Left lobe of liver (tissue), 2 donors: Measurements from ENCODE around the gene STX11. TPM values are rescaled to one million over a fixed set of nuclear protein-coding genes. Genes with fewer than 3 reads are reported as not detected.
"Not testable (repeated sequence)": the region's sequence is repeated elsewhere in the genome, so short reads cannot be mapped to it uniquely, and the experiment has no call there.

Experiments
- ATAC-seq: fragments of 200-7000 bp; cut with Tn5 transposase; one replicate; pipeline ENCODE4 v1.9.1; 2020; ENCODE audit warnings: mild to moderate bottlenecking, moderate library complexity
- DNase-seq: peaks from one replicate; pipeline ENCODE4 v3.0.0-alpha.2; 2020; ENCODE audit warnings: low spot score
- total RNA-seq: library from RNA; stranded (reverse); gene quantifications from one replicate; pipeline ENCODE4 v1.2.1, GENCODE V29; 2021
- donor health status: DM: no; HTN: no; CAD: no; lungs with moderate emphysema.
- donor health status: DM: no; HTN: yes; CAD: no.

Gene STX11
- total RNA-seq, 1 donor from 2014 or later: 0.75 TPM

- ATAC-seq: no peak
- no peak for DNase-seq
Observed at GRCh38 chr6:144170044-144170443, 19.7 kb downstream of the STX11 start.

- ATAC-seq (no peak), DNase-seq (no peak)
Observed at GRCh38 chr6:144171406-144171805, 21.1 kb downstream of the STX11 start.

- no peak for ATAC-seq
- no peak for DNase-seq
Observed at GRCh38 chr6:144174006-144174405, 23.7 kb downstream of the STX11 start.

- ATAC-seq (no peak), DNase-seq (no peak)
Observed at GRCh38 chr6:144176043-144176442, 25.7 kb downstream of the STX11 start.

- DNase-seq: no peak
Observed at GRCh38 chr6:144177726-144178125, 27.4 kb downstream of the STX11 start.

GRCh38 chr6:144178323-144178722 is 28.0 kb downstream of the STX11 start:
- no peak for ATAC-seq

More at GRCh38 chr6:144177726-144178125, 27.4 kb downstream of the STX11 start:
- ATAC-seq: no peak

GRCh38 chr6:144179237-144179636 is 28.9 kb downstream of the STX11 start:
- ATAC-seq: no peak

More at GRCh38 chr6:144178323-144178722, 28.0 kb downstream of the STX11 start:
- no peak for DNase-seq

GRCh38 chr6:144179828-144180227 is 29.5 kb downstream of the STX11 start:
- DNase-seq (no peak), ATAC-seq (no peak)

More at GRCh38 chr6:144179237-144179636, 28.9 kb downstream of the STX11 start:
- DNase-seq: no peak

GRCh38 chr6:144180354-144180753 is 30.0 kb downstream of the STX11 start:
- not testable (repeated sequence) for ATAC-seq, DNase-seq

GRCh38 chr6:144181639-144182038 is 31.3 kb downstream of the STX11 start:
- DNase-seq (no peak), ATAC-seq (no peak)

- ATAC-seq, DNase-seq: not testable (repeated sequence)
Observed at GRCh38 chr6:144184186-144184585, 33.9 kb downstream of the STX11 start.

- ATAC-seq (no peak), DNase-seq (no peak)
Observed at GRCh38 chr6:144185133-144185836, 35.0 kb downstream of the STX11 start.

- no peak for DNase-seq
Observed at GRCh38 chr6:144186817-144187625, 36.7 kb downstream of the STX11 start.

GRCh38 chr6:144189351-144189750 is 39.0 kb downstream of the STX11 start:
- ATAC-seq: no peak
- DNase-seq: no peak

More at GRCh38 chr6:144186817-144187625, 36.7 kb downstream of the STX11 start:
- ATAC-seq: no peak

- ATAC-seq (no peak), DNase-seq (no peak)
Observed at GRCh38 chr6:144190080-144190479, 39.8 kb downstream of the STX11 start.

GRCh38 chr6:144190593-144190992 is 40.3 kb downstream of the STX11 start:
- DNase-seq (no peak), ATAC-seq (no peak)

GRCh38 chr6:144193181-144193580 is 42.9 kb downstream of the STX11 start:
- ATAC-seq: no peak
- no peak for DNase-seq

- DNase-seq: no peak
Observed at GRCh38 chr6:144194293-144194810, 44.0 kb downstream of the STX11 start.

GRCh38 chr6:144195671-144196270 is 45.5 kb downstream of the STX11 start:
- no peak for DNase-seq
- ATAC-seq: no peak

More at GRCh38 chr6:144194293-144194810, 44.0 kb downstream of the STX11 start:
- no peak for ATAC-seq

GRCh38 chr6:144197919-144198318 is 47.6 kb downstream of the STX11 start:
- DNase-seq (no peak), ATAC-seq (no peak)

GRCh38 chr6:144202879-144203468 is 52.7 kb downstream of the STX11 start:
- DNase-seq: no peak
- no peak for ATAC-seq
